ENCODE data around the gene SLC25A34.

- TF ChIP-seq ELK4 (IDR thresholded peaks at IDR 0.05; ENCODE audit: borderline replicate concordance, low read depth, low read length) (no peak), ZBTB1 (tag by site-specific recombination; IDR thresholded peaks at IDR 0.05) (no peak), ZNF311 (tag by site-specific recombination; IDR thresholded peaks at IDR 0.05; ENCODE audit: borderline replicate concordance) (no peak), ZNF830 (tag by site-specific recombination; IDR thresholded peaks at IDR 0.05; ENCODE audit: low read depth) (no peak), ZNF777 (tag by site-specific recombination; IDR thresholded peaks at IDR 0.05; ENCODE audit: borderline replicate concordance) (no peak), REPIN1 (tag by site-specific recombination; IDR thresholded peaks at IDR 0.05; ENCODE audit: low read depth) (no peak), ZNF202 (tag by site-specific recombination; IDR thresholded peaks at IDR 0.05; ENCODE audit: borderline replicate concordance) (no peak)
- TF ChIP-seq, protein P1, sequence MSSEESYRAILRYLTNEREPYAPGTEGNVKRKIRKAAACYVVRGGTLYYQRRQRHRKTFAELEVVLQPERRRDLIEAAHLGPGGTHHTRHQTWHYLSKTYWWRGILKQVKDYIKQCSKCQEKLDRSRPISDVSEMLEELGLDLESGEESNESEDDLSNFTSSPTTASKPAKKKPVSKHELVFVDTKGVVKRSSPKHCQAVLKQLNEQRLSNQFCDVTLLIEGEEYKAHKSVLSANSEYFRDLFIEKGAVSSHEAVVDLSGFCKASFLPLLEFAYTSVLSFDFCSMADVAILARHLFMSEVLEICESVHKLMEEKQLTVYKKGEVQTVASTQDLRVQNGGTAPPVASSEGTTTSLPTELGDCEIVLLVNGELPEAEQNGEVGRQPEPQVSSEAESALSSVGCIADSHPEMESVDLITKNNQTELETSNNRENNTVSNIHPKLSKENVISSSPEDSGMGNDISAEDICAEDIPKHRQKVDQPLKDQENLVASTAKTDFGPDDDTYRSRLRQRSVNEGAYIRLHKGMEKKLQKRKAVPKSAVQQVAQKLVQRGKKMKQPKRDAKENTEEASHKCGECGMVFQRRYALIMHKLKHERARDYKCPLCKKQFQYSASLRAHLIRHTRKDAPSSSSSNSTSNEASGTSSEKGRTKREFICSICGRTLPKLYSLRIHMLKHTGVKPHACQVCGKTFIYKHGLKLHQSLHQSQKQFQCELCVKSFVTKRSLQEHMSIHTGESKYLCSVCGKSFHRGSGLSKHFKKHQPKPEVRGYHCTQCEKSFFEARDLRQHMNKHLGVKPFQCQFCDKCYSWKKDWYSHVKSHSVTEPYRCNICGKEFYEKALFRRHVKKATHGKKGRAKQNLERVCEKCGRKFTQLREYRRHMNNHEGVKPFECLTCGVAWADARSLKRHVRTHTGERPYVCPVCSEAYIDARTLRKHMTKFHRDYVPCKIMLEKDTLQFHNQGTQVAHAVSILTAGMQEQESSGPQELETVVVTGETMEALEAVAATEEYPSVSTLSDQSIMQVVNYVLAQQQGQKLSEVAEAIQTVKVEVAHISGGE (tag by site-specific recombination; conservative IDR thresholded peaks at IDR 0.05; ENCODE audit: low read depth) = no peak
Measured at GRCh38 chr1:15771836-15772515, 35.9 kb downstream of the SLC25A34 start.

Measured in HEK293 (cell line).